AG04450 (cell line): Measurements from ENCODE around the gene BAIAP2L1. TPM values are rescaled to one million over a fixed set of nuclear protein-coding genes. Genes with fewer than 3 reads are reported as not detected.
A peak's percentile ranks its signal among the peaks of the same experiment; 100 is the strongest.
"Not testable (repeated sequence)": the region's sequence is repeated elsewhere in the genome, so short reads cannot be mapped to it uniquely, and the experiment has no call there.

Experiments
- CTCF ChIA-PET: fragments of 300-600, 350-600 bp; formaldehyde crosslinking; extraction: SDS; loops from one replicate; lab custom pipeline; 2022; ENCODE audit warnings: antibody characterized with exemption, inconsistent platforms; lab: Charles Lee
- POLR2A ChIA-PET: fragments of 350-600 bp; formaldehyde crosslinking; extraction: SDS; loops from one replicate; lab custom pipeline; 2021; ENCODE audit warnings: antibody characterized with exemption, inconsistent platforms; lab: Yijun Ruan, JAX
- DNase-seq: peaks from one replicate; pipeline ENCODE4 v3.0.0-alpha.2; 2011; ENCODE audit warnings: low read depth, low spot score
- H3K27ac ChIP-seq: one replicate; pipeline ENCODE4 v1.5.1; 2012; ENCODE audit warnings: low read depth, low read length, control low read depth
- H3K27me3 ChIP-seq: one replicate; pipeline ENCODE4 v1.6.0; 2012; ENCODE audit warnings: low read length; ENCODE audit not compliant: control insufficient read depth, insufficient read depth
- H3K4me3 ChIP-seq: 2 replicates; pipeline ENCODE4 v1.5.1; 2011; ENCODE audit warnings: mild to moderate bottlenecking, low read depth, low read length, control low read depth
- H3K9me3 ChIP-seq: 2 replicates; pipeline ENCODE4 v1.5.1; 2012; ENCODE audit warnings: low read length; ENCODE audit not compliant: control insufficient read depth, insufficient read depth
- polyA minus RNA-seq: library from RNA; depleted of rRNA, polyadenylated mRNA; stranded (reverse); fragments of >200 nt; gene quantifications from 2 replicates; pipeline ENCODE4 v1.2.3, GENCODE V29; 2011; rRNA and poly(A)+ RNA removed
- polyA plus RNA-seq: library from polyadenylated mRNA; depleted of rRNA; stranded (reverse); fragments of >200 nt; gene quantifications from 2 replicates; pipeline ENCODE4 v1.2.3, GENCODE V29; 2011; rRNA removed
- TF ChIP-seq, protein P1 (sequence below): IDR thresholded peaks from 2 replicates; pipeline ENCODE4 v1.5.1; 2011; ENCODE audit warnings: low read depth, low read length, control low read depth, inconsistent platforms

Gene BAIAP2L1, protein sequence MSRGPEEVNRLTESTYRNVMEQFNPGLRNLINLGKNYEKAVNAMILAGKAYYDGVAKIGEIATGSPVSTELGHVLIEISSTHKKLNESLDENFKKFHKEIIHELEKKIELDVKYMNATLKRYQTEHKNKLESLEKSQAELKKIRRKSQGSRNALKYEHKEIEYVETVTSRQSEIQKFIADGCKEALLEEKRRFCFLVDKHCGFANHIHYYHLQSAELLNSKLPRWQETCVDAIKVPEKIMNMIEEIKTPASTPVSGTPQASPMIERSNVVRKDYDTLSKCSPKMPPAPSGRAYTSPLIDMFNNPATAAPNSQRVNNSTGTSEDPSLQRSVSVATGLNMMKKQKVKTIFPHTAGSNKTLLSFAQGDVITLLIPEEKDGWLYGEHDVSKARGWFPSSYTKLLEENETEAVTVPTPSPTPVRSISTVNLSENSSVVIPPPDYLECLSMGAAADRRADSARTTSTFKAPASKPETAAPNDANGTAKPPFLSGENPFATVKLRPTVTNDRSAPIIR
- polyA plus RNA-seq = 3.9 and 4.1 TPM in 2 replicates
- polyA minus RNA-seq = 3.6 and 4.6 TPM in 2 replicates

DNA sequence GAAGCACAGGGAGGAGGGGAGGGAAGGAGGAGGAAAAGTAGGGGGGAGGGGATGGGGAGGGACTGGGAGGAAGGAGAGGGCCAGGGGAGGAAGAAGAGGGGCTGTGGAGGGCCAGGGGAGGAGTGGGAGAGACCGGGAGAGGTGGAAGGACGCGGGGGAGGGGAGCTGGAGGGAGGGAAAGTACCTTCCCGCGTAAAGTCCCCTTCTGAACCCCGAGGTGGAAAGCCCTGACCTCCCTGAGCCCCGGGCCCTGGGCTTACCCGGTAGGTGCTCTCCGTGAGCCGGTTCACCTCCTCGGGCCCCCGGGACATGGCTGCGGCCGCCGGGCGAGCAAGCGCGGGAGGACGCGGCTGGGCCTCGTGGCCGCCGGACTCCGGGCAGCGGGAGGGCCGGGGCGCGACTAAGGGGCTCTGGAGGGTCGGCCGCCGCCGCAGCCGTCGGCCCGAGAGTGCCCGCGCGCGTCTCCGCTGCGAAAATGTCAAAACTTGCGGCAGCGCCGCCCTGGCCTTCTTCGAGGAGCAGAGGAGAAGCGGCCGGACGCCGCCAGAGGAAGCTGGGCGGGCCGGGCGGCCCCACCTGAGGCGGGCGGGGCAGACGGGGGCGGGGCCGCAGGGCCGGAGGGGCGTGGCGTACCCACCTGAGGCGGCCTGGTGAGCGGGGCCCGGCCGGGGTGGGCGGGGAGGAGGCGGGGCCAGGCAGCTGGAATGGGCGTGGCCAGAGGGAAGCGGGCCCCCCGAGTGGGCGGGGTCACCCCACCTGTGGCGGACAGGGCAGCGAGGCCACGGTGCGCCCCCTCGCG lies at the start of gene BAIAP2L1:
BAIAP2L1 (minus strand) TSS at position 549 of the 799 bp plus-strand sequence; CDS start at position 311, 238 bp downstream.
- ChIA-PET POLR2A (interaction anchor here (0.6 kb wide), 2 partner anchors 23 to 121 kb away, joined by 3 read pairs; no protein-coding TSS in a partner anchor), CTCF (interaction anchor here (1.2 to 1.9 kb wide), 6 partner anchors 9 to 106 kb away, joined by 4 to 7 read pairs (median 5); no protein-coding TSS in a partner anchor)
- peak within 1 kb of the TSS; percentile 64 for H3K4me3 ChIP-seq
- TF ChIP-seq, protein P1, sequence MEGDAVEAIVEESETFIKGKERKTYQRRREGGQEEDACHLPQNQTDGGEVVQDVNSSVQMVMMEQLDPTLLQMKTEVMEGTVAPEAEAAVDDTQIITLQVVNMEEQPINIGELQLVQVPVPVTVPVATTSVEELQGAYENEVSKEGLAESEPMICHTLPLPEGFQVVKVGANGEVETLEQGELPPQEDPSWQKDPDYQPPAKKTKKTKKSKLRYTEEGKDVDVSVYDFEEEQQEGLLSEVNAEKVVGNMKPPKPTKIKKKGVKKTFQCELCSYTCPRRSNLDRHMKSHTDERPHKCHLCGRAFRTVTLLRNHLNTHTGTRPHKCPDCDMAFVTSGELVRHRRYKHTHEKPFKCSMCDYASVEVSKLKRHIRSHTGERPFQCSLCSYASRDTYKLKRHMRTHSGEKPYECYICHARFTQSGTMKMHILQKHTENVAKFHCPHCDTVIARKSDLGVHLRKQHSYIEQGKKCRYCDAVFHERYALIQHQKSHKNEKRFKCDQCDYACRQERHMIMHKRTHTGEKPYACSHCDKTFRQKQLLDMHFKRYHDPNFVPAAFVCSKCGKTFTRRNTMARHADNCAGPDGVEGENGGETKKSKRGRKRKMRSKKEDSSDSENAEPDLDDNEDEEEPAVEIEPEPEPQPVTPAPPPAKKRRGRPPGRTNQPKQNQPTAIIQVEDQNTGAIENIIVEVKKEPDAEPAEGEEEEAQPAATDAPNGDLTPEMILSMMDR = no peak
- no peaks in the 10 kb centered on the region for H3K9me3 ChIP-seq
- no peak within 1 kb of the TSS for H3K27ac ChIP-seq
- H3K27me3 ChIP-seq = peaks cover 10% of the 10 kb centered on the region
- no peak for DNase-seq

DNA sequence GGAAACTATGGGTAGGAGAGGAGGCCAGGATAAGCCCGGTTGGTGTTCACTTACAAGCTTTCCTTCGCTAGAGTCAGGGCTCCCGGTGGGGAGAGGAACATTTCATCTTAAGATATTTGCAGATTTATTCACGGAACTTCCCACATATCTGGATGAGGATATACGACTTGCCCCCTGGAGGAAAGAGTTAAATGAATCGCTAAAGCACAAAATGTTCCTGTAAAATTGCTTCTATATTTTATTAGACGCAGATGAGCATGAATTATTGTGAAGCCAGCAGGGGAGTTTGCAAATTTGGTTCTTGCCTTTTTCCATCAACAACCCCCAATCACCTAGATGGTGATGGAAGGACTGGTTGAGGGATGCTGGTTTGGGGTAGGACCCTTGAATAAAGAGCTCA lies 47.9 kb upstream of the BAIAP2L1 start:
- TF ChIP-seq, protein P1 = no peak
- CTCF ChIA-PET = interaction anchor here (1.5 kb wide), 1 partner anchor 393 kb away, joined by 4 read pairs; no protein-coding TSS in a partner anchor
- Histone ChIP-seq H3K27ac (no peak overlapping the region), H3K9me3 (no peaks in the 10 kb centered on the region; the same call in 1 of the 2 replicates), H3K4me3 (no peak overlapping the region), H3K27me3 (no peaks in the 10 kb centered on the region)
- DNase-seq = no peak
- POLR2A ChIA-PET = no interaction called here

DNA sequence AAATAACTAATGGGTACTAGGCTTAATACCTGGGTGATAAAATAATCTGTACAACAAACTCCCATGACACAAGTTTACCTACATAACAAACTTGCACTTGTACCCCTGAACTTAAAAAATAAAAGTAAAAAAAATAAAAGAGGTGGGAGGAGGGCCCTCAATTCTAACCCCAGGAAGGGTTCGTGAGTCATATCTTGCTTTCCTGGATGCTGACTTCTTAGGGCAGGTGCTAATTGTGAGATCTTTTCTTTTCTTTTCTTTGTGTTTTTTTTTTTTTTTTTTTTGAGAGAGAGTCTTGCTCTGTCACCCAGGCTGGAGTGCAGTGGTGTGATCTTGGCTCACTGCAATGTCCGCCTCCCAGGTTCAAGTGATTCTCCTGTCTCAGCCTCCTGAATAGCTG lies 40.1 kb upstream of the BAIAP2L1 start:
- H3K9me3 ChIP-seq, DNase-seq, POLR2A ChIA-PET, CTCF ChIA-PET, H3K4me3 ChIP-seq, H3K27ac ChIP-seq, H3K27me3 ChIP-seq: not testable (repeated sequence)

DNA sequence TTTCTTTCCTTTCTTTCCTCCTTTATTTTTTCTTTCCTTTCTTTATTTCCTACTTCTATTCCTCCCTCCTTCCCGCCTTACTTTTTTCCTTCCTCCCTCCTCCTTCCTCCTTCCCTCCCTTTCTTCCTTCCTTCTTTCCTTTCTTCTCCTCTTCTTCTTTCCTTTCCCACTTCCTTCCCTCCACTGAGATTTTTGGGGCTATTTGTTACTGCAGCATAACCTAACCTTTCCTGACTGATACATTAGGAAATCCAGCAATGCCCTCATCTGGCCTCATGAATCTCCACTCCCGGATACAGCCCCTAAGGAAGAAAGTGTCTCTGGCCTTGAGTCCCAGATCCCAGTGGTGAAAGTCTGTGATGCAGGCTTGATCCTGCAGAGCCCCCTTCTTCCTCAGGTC lies 38.6 kb upstream of the BAIAP2L1 start:
- H3K27me3 ChIP-seq = no peaks in the 10 kb centered on the region
- ChIA-PET CTCF (no interaction called here), POLR2A (no interaction called here)
- H3K27ac ChIP-seq = no peak overlapping the region
- DNase-seq = no peak
- H3K4me3 ChIP-seq = no peak overlapping the region
- TF ChIP-seq, protein P1 = no peak
- H3K9me3 ChIP-seq = peaks cover 6% of the 10 kb centered on the region

DNA sequence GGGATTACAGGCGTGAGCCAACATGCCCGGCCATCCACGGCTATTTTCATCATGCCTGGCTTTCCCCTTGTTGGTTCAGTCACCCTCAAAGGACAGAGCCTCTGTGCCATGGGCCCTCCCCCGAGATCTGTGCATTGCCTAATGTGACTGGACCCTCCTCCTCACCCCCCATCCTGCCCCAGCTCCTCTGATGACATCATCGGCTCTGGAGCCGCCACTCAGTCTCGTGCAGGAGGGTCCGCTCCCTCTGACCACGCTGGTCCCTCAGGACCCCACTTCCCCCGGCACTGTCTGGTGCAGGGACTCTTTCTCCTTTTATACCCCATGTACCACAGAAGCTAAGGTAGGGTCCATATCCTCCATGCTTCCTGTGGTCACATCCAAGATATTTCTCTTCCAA lies 33.2 kb upstream of the BAIAP2L1 start:
- no peak for DNase-seq
- Histone ChIP-seq H3K4me3 (no peak overlapping the region), H3K9me3 (no peaks in the 10 kb centered on the region), H3K27me3 (no peaks in the 10 kb centered on the region), H3K27ac (no peak overlapping the region)
- CTCF ChIA-PET = interaction anchor here (0.6 to 5.0 kb wide), 5 partner anchors 311 to 457 kb away, joined by 3 to 44 read pairs (median 4); no protein-coding TSS in a partner anchor
- TF ChIP-seq, protein P1 = no peak
- POLR2A ChIA-PET = no interaction called here
